GM12801 (cell line): Measurements from ENCODE around the gene FCN3.

Experiments used
- CTCF ChIP-seq: IDR thresholded peaks from one replicate; pipeline ENCODE4 v1.5.1; 2011; ENCODE audit warnings: control low read depth; ENCODE audit not compliant: insufficient read length; ENCODE audit errors: extremely low read depth

FCN3 gene

GRCh38 chr1:27336756-27337155 lies 37.9 kb downstream of the FCN3 start:
- no peak for TF ChIP-seq CTCF

GRCh38 chr1:27335506-27336422 lies 38.9 kb downstream of the FCN3 start:
- TF ChIP-seq CTCF: no peak

- TF ChIP-seq CTCF: no peak
Observed at GRCh38 chr1:27333717-27334279, 40.8 kb downstream of the FCN3 start.

- no peak for TF ChIP-seq CTCF
Observed at GRCh38 chr1:27332536-27333281, 41.9 kb downstream of the FCN3 start.

- no peak for TF ChIP-seq CTCF
Observed at GRCh38 chr1:27331922-27332321, 42.7 kb downstream of the FCN3 start.

- TF ChIP-seq CTCF: no peak
Observed at GRCh38 chr1:27331426-27331825, 43.2 kb downstream of the FCN3 start.

GRCh38 chr1:27330786-27331185 lies 43.8 kb downstream of the FCN3 start:
- TF ChIP-seq CTCF: no peak
